SK-N-SH (cell line): ENCODE measurements around the gene CEACAM1. TPM values are rescaled to one million over a fixed set of nuclear protein-coding genes. Genes with fewer than 3 reads are reported as not detected.
A peak's percentile ranks its signal among the peaks of the same experiment; 100 is the strongest.

Experiments used
- CTCF ChIA-PET: fragments of 300-600, 350-600 bp; formaldehyde crosslinking; extraction: SDS; loops from one replicate; lab custom pipeline; 2021; lab: Yijun Ruan, JAX
- POLR2A ChIA-PET: fragments of 350-600 bp; sonication (Branson Sonifier 250); formaldehyde crosslinking; extraction: SDS; loops from one replicate; lab custom pipeline; 2020; ENCODE audit warnings: antibody characterized with exemption, inconsistent platforms; lab: Yijun Ruan, JAX
- DNase-seq: peaks from one replicate; pipeline ENCODE4 v3.0.0; 2012
- H2AFZ ChIP-seq: fragments of 200-600 bp; sonication (generic); 2 replicates; pipeline ENCODE4 v1.8.1; 2016; ENCODE audit warnings: antibody characterized with exemption, mild to moderate bottlenecking, low read depth
- H3F3A ChIP-seq: fragments of 200-600 bp; sonication (generic); replicated peaks from 2 replicates; pipeline ENCODE3; 2016; ENCODE audit warnings: antibody characterized with exemption, mild to moderate bottlenecking; ENCODE audit not compliant: insufficient read depth
- H3K27ac ChIP-seq, 2 experiments: fragments of 200-500 bp in 1 of 2; fragments of 200-600 bp in 1 of 2; sonication (Bioruptor generic) in 1 of 2; sonication (generic), shearing (Covaris generic) in 1 of 2; 2 replicates each; pipeline versions ENCODE4 v1.5.1 to v1.6.1; 2014 to 2016; ENCODE audit warnings: low read depth in 2 of 2, inconsistent platforms in 1 of 2, low read length in 1 of 2, mild to moderate bottlenecking in 1 of 2, mixed read lengths in 1 of 2
- H3K27me3 ChIP-seq: fragments of 200-600 bp; sonication (generic), shearing (Covaris generic); 2 replicates; pipeline ENCODE4 v1.6.1; 2016; ENCODE audit warnings: mixed run types; ENCODE audit not compliant: insufficient read depth
- H3K36me3 ChIP-seq, 2 experiments: fragments of 200-500 bp in 1 of 2; fragments of 200-600 bp in 1 of 2; sonication (Bioruptor generic) in 1 of 2; sonication (generic) in 1 of 2; replicated peaks in 1 of 2; 2 replicates each; pipeline versions ENCODE3 to v1.5.1; 2014 to 2016; ENCODE audit warnings: low read length in 1 of 2, mild to moderate bottlenecking in 1 of 2; ENCODE audit not compliant: insufficient read depth in 2 of 2, control insufficient read depth in 1 of 2
- H3K4me1 ChIP-seq, 2 experiments: fragments of 200-500 bp in 1 of 2; fragments of 200-600 bp in 1 of 2; sonication (Bioruptor generic) in 1 of 2; sonication (generic), shearing (Covaris generic) in 1 of 2; 2 replicates each; pipeline versions ENCODE4 v1.5.1 to v1.6.1; 2014 to 2016; ENCODE audit warnings: low read depth in 1 of 2, low read length in 1 of 2, mixed run types in 1 of 2; ENCODE audit not compliant: insufficient read depth in 2 of 2, control insufficient read depth in 1 of 2
- H3K4me2 ChIP-seq: fragments of 200-600 bp; sonication (generic), shearing (Covaris generic); 2 replicates; pipeline ENCODE4 v1.6.1; 2017; ENCODE audit warnings: mixed run types
- H3K4me3 ChIP-seq, 2 experiments: fragments of 200-500 bp in 1 of 2; fragments of 200-600 bp in 1 of 2; sonication (Bioruptor generic) in 1 of 2; sonication (generic), shearing (Covaris generic) in 1 of 2; 2 replicates each; pipeline versions ENCODE4 v1.5.1 to v1.8.1; 2014 to 2016; ENCODE audit warnings: low read depth in 2 of 2, inconsistent platforms in 1 of 2, low read length in 1 of 2, mild to moderate bottlenecking in 1 of 2, mixed read lengths in 1 of 2, moderate library complexity in 1 of 2
- H3K79me2 ChIP-seq: fragments of 200-600 bp; sonication (generic); 2 replicates; pipeline ENCODE4 v1.8.1; 2017; ENCODE audit warnings: mild to moderate bottlenecking; ENCODE audit not compliant: insufficient read depth
- H3K9ac ChIP-seq: fragments of 200-600 bp; sonication (generic); 2 replicates; pipeline ENCODE4 v1.6.1; 2017; ENCODE audit warnings: mixed run types
- H3K9me2 ChIP-seq: fragments of 200-600 bp; sonication (generic); 2 replicates; pipeline ENCODE4 v1.6.1; 2017; ENCODE audit warnings: mixed run types
- H3K9me3 ChIP-seq: fragments of 200-600 bp; sonication (generic); 2 replicates; pipeline ENCODE4 v1.6.1; 2017; ENCODE audit warnings: mixed run types, mild to moderate bottlenecking, moderate library complexity
- H4K20me1 ChIP-seq: fragments of 200-600 bp; sonication (generic); 2 replicates; pipeline ENCODE4 v1.6.1; 2017; ENCODE audit warnings: mild to moderate bottlenecking, mixed run types; ENCODE audit not compliant: insufficient read depth
- FOXJ3 ChIP-seq: sonication (generic); formaldehyde crosslinking; IDR thresholded peaks from 2 replicates; pipeline ENCODE4 v1.5.1; 2020; ENCODE audit warnings: mild to moderate bottlenecking, missing genetic modification reagents
- FOXM1 ChIP-seq: IDR thresholded peaks from 2 replicates; pipeline ENCODE4 v1.4.0; 2012; ENCODE audit warnings: low read depth, mild to moderate bottlenecking
- NRF1 ChIP-seq: IDR thresholded peaks from 2 replicates; pipeline ENCODE4 v1.6.1; 2012; ENCODE audit warnings: low read depth, mild to moderate bottlenecking, low read length
- RAD21 ChIP-seq: IDR thresholded peaks from 2 replicates; pipeline ENCODE4 v1.6.1; 2012; ENCODE audit warnings: mild to moderate bottlenecking, low read length
- REST ChIP-seq: IDR thresholded peaks from 2 replicates; pipeline ENCODE4 v1.6.1; 2012; ENCODE audit warnings: mild to moderate bottlenecking, low read depth, low read length, moderate library complexity
- SMC3 ChIP-seq: IDR thresholded peaks from 2 replicates; pipeline ENCODE4 v1.6.1; 2012; ENCODE audit warnings: low read depth, low read length, improper control_type of control experiment
- USF1 ChIP-seq: IDR thresholded peaks from 2 replicates; pipeline ENCODE4 v1.4.0; 2012; ENCODE audit warnings: low read depth, borderline replicate concordance
- WGBS: methylation state at CpG from one replicate; pipeline ENCODE4 v1.1.6; 2017; ENCODE audit warnings: low lambda C conversion rate; 5-methylcytosine and 5-hydroxymethylcytosine counted together
- polyA plus RNA-seq, 3 experiments: library from polyadenylated mRNA; depleted of rRNA; stranded (reverse); fragments of >200 nt; gene quantifications; 2 replicates each; pipeline ENCODE4 v1.2.3, GENCODE V29; 2012
- TF ChIP-seq, protein P1 (sequence below): fragments of 200-600 bp; sonication (generic); IDR thresholded peaks from 2 replicates; pipeline ENCODE4 v1.6.1; 2017; ENCODE audit warnings: antibody characterized with exemption, mild to moderate bottlenecking, moderate library complexity

The CEACAM1 gene
- polyA plus RNA-seq, 1 of the 3 experiments (the other 2 are of a cell fraction): 0.53 TPM

DNA sequence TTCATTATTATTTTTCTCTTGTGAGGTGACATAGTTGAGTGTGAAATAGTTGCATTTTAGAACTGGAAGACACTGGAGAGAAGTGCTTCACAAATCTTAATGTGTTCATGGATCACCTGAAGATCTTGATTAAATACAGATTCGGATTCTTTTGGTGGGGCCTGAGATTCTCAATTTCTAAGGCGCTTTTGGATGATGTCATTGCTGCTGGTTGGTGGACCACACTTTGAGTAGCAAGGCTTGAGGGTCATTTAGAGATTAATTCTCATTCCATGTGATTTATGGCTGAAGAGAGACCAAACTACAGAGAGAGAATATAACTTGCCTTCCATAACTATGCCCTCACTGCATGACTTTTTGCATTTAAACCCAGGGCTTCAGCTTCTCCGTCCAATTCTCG lies 39.3 kb upstream of the CEACAM1 start:
- CTCF ChIA-PET: interaction anchor here (0.6 to 2.7 kb wide), 5 partner anchors 10 to 117 kb away, joined by 3 to 18 read pairs (median 4); no protein-coding TSS in a partner anchor

GRCh38 chr19:42563352-42564210 lies 35.3 kb upstream of the CEACAM1 start:
- ChIA-PET POLR2A (no interaction called here), CTCF (interaction anchor here (0.6 to 1.9 kb wide), 13 partner anchors 9 to 113 kb away, joined by 3 to 9 read pairs (median 4); no protein-coding TSS in a partner anchor)
- DNase-seq: peak; percentile 63
- H3F3A ChIP-seq: no peaks in the 10 kb centered on the region
- H3K27me3 ChIP-seq: peaks cover 15% of the 10 kb centered on the region; the same call in 1 of the 2 replicates
- no peaks in the 10 kb centered on the region for H3K36me3 ChIP-seq
- H2AFZ ChIP-seq: no peak overlapping the region
- WGBS: 7% methylated on average over 7 of the region's 7 CpGs
- TF ChIP-seq FOXJ3 (CRISPR knock-in tag) (no peak), RAD21 (peak; percentile 55), REST (no peak), NRF1 (no peak), FOXM1 (no peak), SMC3 (peak; percentile 46; the same call in 1 of the 2 replicates)
- TF ChIP-seq, protein P1, sequence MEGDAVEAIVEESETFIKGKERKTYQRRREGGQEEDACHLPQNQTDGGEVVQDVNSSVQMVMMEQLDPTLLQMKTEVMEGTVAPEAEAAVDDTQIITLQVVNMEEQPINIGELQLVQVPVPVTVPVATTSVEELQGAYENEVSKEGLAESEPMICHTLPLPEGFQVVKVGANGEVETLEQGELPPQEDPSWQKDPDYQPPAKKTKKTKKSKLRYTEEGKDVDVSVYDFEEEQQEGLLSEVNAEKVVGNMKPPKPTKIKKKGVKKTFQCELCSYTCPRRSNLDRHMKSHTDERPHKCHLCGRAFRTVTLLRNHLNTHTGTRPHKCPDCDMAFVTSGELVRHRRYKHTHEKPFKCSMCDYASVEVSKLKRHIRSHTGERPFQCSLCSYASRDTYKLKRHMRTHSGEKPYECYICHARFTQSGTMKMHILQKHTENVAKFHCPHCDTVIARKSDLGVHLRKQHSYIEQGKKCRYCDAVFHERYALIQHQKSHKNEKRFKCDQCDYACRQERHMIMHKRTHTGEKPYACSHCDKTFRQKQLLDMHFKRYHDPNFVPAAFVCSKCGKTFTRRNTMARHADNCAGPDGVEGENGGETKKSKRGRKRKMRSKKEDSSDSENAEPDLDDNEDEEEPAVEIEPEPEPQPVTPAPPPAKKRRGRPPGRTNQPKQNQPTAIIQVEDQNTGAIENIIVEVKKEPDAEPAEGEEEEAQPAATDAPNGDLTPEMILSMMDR: peak; percentile 67
- H3K4me3 ChIP-seq: no peak overlapping the region
- no peak overlapping the region for H3K27ac ChIP-seq
- no peak overlapping the region for H3K4me2 ChIP-seq
- H3K9ac ChIP-seq: no peak overlapping the region
- no peaks in the 10 kb centered on the region for H3K79me2 ChIP-seq
- H4K20me1 ChIP-seq: no peaks in the 10 kb centered on the region
- no peaks in the 10 kb centered on the region for H3K9me2 ChIP-seq
- no peaks in the 10 kb centered on the region for H3K9me3 ChIP-seq
- no peaks in the 10 kb centered on the region for H3K4me1 ChIP-seq

More for the DNA sequence above, 39.3 kb upstream of the CEACAM1 start:
- H4K20me1 ChIP-seq: no peaks in the 10 kb centered on the region
- H3K27me3 ChIP-seq: peaks cover 29% of the 10 kb centered on the region
- H3K4me1 ChIP-seq: no peaks in the 10 kb centered on the region
- no peaks in the 10 kb centered on the region for H3F3A ChIP-seq
- no peaks in the 10 kb centered on the region for H3K79me2 ChIP-seq
- TF ChIP-seq USF1: no peak
- no peak overlapping the region for H2AFZ ChIP-seq
- H3K27ac ChIP-seq: no peak overlapping the region
- no peak overlapping the region for H3K9ac ChIP-seq
- no peaks in the 10 kb centered on the region for H3K36me3 ChIP-seq
- no peak overlapping the region for H3K4me2 ChIP-seq
- no peaks in the 10 kb centered on the region for H3K9me2 ChIP-seq
- no peaks in the 10 kb centered on the region for H3K9me3 ChIP-seq
- no peak overlapping the region for H3K4me3 ChIP-seq
- 29% methylated on average over 4 of the region's 4 CpGs for WGBS
- POLR2A ChIA-PET: no interaction called here
- no peak for DNase-seq
